ENCODE data around the gene TTC31. TPM values are rescaled to one million over a fixed set of nuclear protein-coding genes. Genes with fewer than 3 reads are reported as not detected.

TTC31 gene
- total and polyA plus RNA-seq, 7 donors = 5.4 to 13.2 (median 9.4) TPM

GRCh38 chr2:74534411-74534810 lies 51.5 kb downstream of the TTC31 start:
- no peak for DNase-seq
- Histone ChIP-seq H3K4me1 (peaks cover 17% of the 10 kb centered on the region), H3K27ac (no peak overlapping the region), H3K36me3 (ENCODE audit: insufficient read depth in 1 of 2, low read depth in 1 of 2) (peaks cover 5 to 33% of the 10 kb centered on the region in 2 donors), H3K9me3 (no peaks in the 10 kb centered on the region), H3K27me3 (ENCODE audit: insufficient read depth in 3 of 3, low read length in 2 of 3) (no peaks in the 10 kb centered on the region), H3K4me3 (no peak overlapping the region)
- TF ChIP-seq CTCF (IDR thresholded peaks at IDR 0.05) = no peak
- ATAC-seq = no peak
- intact Hi-C loops (cut with DNase I) = loop anchor here in 1 of 2 donors (5.0 kb wide), 1 partner anchor 1093 kb away; no protein-coding TSS in a partner anchor
- 77 to 81% (median 77%) methylated on average over 12 of the region's 12 CpGs for WGBS, 3 donors

DNA sequence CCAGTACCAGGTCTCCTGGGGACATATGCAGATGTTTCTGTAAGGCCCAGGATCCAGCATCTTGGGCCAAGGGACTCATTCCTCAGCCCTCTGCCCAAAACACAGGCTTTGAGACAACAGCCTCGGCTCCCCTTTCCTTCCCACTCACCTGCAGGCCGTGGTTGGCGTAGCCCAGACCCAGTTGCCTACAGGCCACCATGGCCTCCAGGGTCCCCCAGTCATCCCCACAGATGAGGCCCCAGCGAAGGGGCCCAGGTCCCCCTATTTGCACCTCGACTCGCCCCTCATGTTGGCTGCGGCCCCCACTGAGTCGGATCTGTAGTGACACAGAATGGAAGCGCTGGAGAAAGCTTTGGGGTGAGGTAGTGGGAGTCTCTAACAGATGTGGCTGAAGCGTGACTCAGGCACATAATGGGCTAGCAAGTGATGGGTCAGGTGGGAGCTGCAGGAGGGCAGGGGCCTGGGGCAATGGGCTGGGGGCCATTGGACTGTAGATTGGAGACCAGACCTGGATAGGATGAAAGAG lies 52.6 kb downstream of the TTC31 start:
- Histone ChIP-seq H3K36me3 (ENCODE audit: insufficient read depth in 1 of 2, low read depth in 1 of 2) (peaks cover 5 to 33% of the 10 kb centered on the region in 2 donors), H3K4me3 (no peak overlapping the region), H3K4me1 (peaks cover 17% of the 10 kb centered on the region), H3K9me3 (no peaks in the 10 kb centered on the region), H3K27me3 (ENCODE audit: insufficient read depth in 3 of 3, low read length in 2 of 3) (no peaks in the 10 kb centered on the region), H3K27ac (no peak overlapping the region)
- 85 to 96% (median 88%) methylated on average over 10 of the region's 10 CpGs for WGBS, 3 donors
- TF ChIP-seq CTCF (IDR thresholded peaks at IDR 0.05) = no peak
- no peak for DNase-seq
- intact Hi-C loops (cut with DNase I) = no loop called here
- ATAC-seq = no peak

- ATAC-seq = no peak
These were observed 53.5 kb downstream of the TTC31 start for GRCh38 chr2:74536166-74536950.

DNA sequence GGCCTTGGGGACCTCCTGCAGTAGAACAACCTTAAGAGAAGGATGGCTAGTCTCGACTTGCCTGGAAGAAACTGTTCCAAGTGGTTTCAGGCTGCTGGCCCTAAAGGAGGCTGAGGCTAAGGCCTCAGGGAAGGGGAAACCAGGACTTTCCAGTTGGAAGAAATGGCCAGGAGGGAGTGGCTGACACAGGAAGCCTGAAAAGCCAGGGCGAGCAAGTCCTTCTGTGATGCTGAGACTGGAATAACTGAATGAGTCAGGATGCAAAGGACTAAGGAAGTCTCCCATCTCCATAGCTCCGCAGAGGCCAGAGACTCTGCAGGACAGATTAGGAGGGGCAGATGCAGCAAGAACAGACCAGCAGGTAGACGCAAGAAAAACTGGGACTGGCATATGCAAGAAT lies 54.3 kb downstream of the TTC31 start:
- Histone ChIP-seq H3K27ac (no peak overlapping the region), H3K9me3 (no peaks in the 10 kb centered on the region), H3K4me3 (no peak overlapping the region), H3K4me1 (peaks cover under 1% of the 10 kb centered on the region), H3K36me3 (ENCODE audit: insufficient read depth in 1 of 2, low read depth in 1 of 2) (peaks cover 5 to 19% of the 10 kb centered on the region in 2 donors), H3K27me3 (ENCODE audit: insufficient read depth in 3 of 3, low read length in 2 of 3) (no peaks in the 10 kb centered on the region)
- DNase-seq (no peak), ATAC-seq (no peak)
- no peak for TF ChIP-seq CTCF (IDR thresholded peaks at IDR 0.05)
- intact Hi-C loops (cut with DNase I) = no loop called here
- 63 to 72% (median 67%) methylated on average over 4 of the region's 4 CpGs for WGBS, 3 donors

More at GRCh38 chr2:74536166-74536950, 53.5 kb downstream of the TTC31 start:
- H3K4me3 ChIP-seq = no peak overlapping the region
- H3K36me3 ChIP-seq (ENCODE audit: insufficient read depth in 1 of 2, low read depth in 1 of 2) = peaks cover 5 to 27% of the 10 kb centered on the region in 2 donors
- intact Hi-C loops (cut with DNase I) = no loop called here
- H3K4me1 ChIP-seq = peaks cover 8% of the 10 kb centered on the region
- no peak for TF ChIP-seq CTCF (IDR thresholded peaks at IDR 0.05)
- no peaks in the 10 kb centered on the region for H3K9me3 ChIP-seq
- no peaks in the 10 kb centered on the region for H3K27me3 ChIP-seq (ENCODE audit: insufficient read depth in 3 of 3, low read length in 2 of 3)
- DNase-seq = no peak
- H3K27ac ChIP-seq = no peak overlapping the region
- WGBS, 3 donors = 80 to 84% (median 83%) methylated on average over 23 of the region's 23 CpGs
